IPS-18c (cell line): Measurements from ENCODE around the gene SENP1.

Experiments used
- H3K4me3 ChIP-seq: 2 replicates; pipeline ENCODE4 v1.7.0; 2013; ENCODE audit warnings: low read depth, mild to moderate bottlenecking, low read length, moderate library complexity; ENCODE audit not compliant: insufficient read depth
- H3K9me3 ChIP-seq: one replicate; pipeline ENCODE4 v1.6.1; 2013; ENCODE audit warnings: mild to moderate bottlenecking, low read length, moderate library complexity; ENCODE audit not compliant: control insufficient read depth, insufficient read depth

Gene SENP1

GRCh38 chr12:48017921-48018617 lies 87.8 kb downstream of the SENP1 start:
- Histone ChIP-seq H3K9me3 (no peaks in the 10 kb centered on the region), H3K4me3 (no peak overlapping the region)

- no peak overlapping the region for H3K4me3 ChIP-seq
- H3K9me3 ChIP-seq, result no peaks in the 10 kb centered on the region
Observed at GRCh38 chr12:48017496-48017895, 88.4 kb downstream of the SENP1 start.

- no peaks in the 10 kb centered on the region for H3K9me3 ChIP-seq
- no peak overlapping the region for H3K4me3 ChIP-seq
Observed at GRCh38 chr12:48016373-48017020, 89.4 kb downstream of the SENP1 start.

- no peak overlapping the region for H3K4me3 ChIP-seq
- no peaks in the 10 kb centered on the region for H3K9me3 ChIP-seq
Observed at GRCh38 chr12:48015954-48016353, 89.9 kb downstream of the SENP1 start.

GRCh38 chr12:48015129-48015528 lies 90.8 kb downstream of the SENP1 start:
- H3K4me3 ChIP-seq, result no peak overlapping the region
- H3K9me3 ChIP-seq, result no peaks in the 10 kb centered on the region

- Histone ChIP-seq H3K4me3 (no peak overlapping the region), H3K9me3 (no peaks in the 10 kb centered on the region)
Observed at GRCh38 chr12:48013287-48013686, 92.6 kb downstream of the SENP1 start.

GRCh38 chr12:48012070-48012469 lies 93.8 kb downstream of the SENP1 start:
- H3K4me3 ChIP-seq, result no peak overlapping the region
- no peaks in the 10 kb centered on the region for H3K9me3 ChIP-seq

GRCh38 chr12:48010366-48010970 lies 95.4 kb downstream of the SENP1 start:
- Histone ChIP-seq H3K9me3 (no peaks in the 10 kb centered on the region), H3K4me3 (no peak overlapping the region)

GRCh38 chr12:48009471-48009870 lies 96.4 kb downstream of the SENP1 start:
- Histone ChIP-seq H3K9me3 (no peaks in the 10 kb centered on the region), H3K4me3 (no peak overlapping the region)

GRCh38 chr12:48008950-48009349 lies 96.9 kb downstream of the SENP1 start:
- Histone ChIP-seq H3K9me3 (no peaks in the 10 kb centered on the region), H3K4me3 (no peak overlapping the region)

- Histone ChIP-seq H3K4me3 (no peak overlapping the region), H3K9me3 (no peaks in the 10 kb centered on the region)
Observed at GRCh38 chr12:48008349-48008748, 97.5 kb downstream of the SENP1 start.

- no peaks in the 10 kb centered on the region for H3K9me3 ChIP-seq
- H3K4me3 ChIP-seq, result no peak overlapping the region
Observed at GRCh38 chr12:48007206-48007605, 98.7 kb downstream of the SENP1 start.

GRCh38 chr12:48005750-48006021 lies 100.2 kb downstream of the SENP1 start:
- Histone ChIP-seq H3K4me3 (no peak overlapping the region), H3K9me3 (no peaks in the 10 kb centered on the region)

- no peaks in the 10 kb centered on the region for H3K9me3 ChIP-seq
- H3K4me3 ChIP-seq, result peak overlapping the region; percentile 42
Observed at GRCh38 chr12:48005001-48005749, 100.7 kb downstream of the SENP1 start.

GRCh38 chr12:48004053-48004941 lies 101.6 kb downstream of the SENP1 start, which contains the start of gene COL2A1:
Gene COL2A1, minus strand, starts transcription at chr12:48004476. Its CDS starts 155 bp downstream, at chr12:48004321.
- Histone ChIP-seq H3K4me3 (peak within 1 kb of the TSS; percentile 42), H3K9me3 (no peaks in the 10 kb centered on the region)

- Histone ChIP-seq H3K9me3 (no peaks in the 10 kb centered on the region), H3K4me3 (peak overlapping the region; percentile 42)
Observed at GRCh38 chr12:48003226-48004052, 102.4 kb downstream of the SENP1 start.
